GM13976 (cell line): ENCODE data around the gene GLB1L3.

Experiments
- DNase-seq: peaks from one replicate; pipeline ENCODE4 v3.0.0; 2012; ENCODE audit warnings: low spot score
- in situ Hi-C: fragments of 300-500 bp; cut with MboI; formaldehyde crosslinking; loops from one replicate; pipeline ENCODE4 v1.12.0; 2022; ENCODE audit warnings: low sequenced_read_pairs, mixed read lengths, inconsistent platforms; ENCODE audit not compliant: unreplicated experiment
- TF ChIP-seq, protein P1 (sequence below): IDR thresholded peaks from 2 replicates; pipeline ENCODE4 v1.5.1; 2012; ENCODE audit warnings: borderline replicate concordance, mild to moderate bottlenecking; ENCODE audit not compliant: insufficient read depth; ENCODE audit errors: extremely low read depth, missing control alignments, control extremely low read depth

GLB1L3 gene

DNA sequence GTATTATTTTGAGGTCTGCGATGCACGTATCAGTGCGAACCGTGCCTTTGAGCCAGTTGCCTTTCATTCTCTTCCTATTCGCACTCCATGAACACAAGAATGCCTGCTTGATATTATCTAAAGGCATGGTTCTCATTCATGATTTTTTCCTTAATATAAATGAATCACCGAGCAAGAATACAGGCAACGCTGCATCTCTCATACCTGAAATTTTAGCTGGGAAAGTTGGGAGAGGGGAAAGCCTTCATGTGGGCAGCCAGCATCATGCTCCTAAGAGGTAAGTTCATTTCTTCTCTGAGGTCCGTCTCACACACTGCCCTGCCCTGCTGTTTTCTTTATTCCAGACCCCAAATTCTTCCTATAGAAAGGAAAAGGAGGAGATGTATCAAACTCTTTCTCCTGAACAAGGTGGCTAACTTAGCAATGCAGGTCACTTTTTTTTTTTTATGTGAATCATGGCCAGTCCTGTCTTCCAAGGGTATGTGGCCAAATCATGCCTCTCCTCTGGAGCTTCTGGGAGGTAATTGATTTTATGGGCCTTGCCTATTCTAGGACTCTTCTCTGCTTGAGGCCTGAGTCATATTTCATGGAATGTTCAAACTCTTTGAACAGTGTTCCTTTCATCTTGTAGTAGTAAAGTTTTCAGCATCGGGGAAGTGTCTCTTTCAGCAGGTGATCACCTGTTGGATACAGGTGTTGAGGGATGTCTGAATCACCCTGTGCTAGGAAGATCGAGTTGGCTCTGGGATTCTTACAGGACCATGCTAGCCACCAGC is 58.8 kb downstream of the GLB1L3 start:
- in situ Hi-C loops: no loop called here
- no peak for DNase-seq
- TF ChIP-seq, protein P1, sequence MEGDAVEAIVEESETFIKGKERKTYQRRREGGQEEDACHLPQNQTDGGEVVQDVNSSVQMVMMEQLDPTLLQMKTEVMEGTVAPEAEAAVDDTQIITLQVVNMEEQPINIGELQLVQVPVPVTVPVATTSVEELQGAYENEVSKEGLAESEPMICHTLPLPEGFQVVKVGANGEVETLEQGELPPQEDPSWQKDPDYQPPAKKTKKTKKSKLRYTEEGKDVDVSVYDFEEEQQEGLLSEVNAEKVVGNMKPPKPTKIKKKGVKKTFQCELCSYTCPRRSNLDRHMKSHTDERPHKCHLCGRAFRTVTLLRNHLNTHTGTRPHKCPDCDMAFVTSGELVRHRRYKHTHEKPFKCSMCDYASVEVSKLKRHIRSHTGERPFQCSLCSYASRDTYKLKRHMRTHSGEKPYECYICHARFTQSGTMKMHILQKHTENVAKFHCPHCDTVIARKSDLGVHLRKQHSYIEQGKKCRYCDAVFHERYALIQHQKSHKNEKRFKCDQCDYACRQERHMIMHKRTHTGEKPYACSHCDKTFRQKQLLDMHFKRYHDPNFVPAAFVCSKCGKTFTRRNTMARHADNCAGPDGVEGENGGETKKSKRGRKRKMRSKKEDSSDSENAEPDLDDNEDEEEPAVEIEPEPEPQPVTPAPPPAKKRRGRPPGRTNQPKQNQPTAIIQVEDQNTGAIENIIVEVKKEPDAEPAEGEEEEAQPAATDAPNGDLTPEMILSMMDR: no peak

DNA sequence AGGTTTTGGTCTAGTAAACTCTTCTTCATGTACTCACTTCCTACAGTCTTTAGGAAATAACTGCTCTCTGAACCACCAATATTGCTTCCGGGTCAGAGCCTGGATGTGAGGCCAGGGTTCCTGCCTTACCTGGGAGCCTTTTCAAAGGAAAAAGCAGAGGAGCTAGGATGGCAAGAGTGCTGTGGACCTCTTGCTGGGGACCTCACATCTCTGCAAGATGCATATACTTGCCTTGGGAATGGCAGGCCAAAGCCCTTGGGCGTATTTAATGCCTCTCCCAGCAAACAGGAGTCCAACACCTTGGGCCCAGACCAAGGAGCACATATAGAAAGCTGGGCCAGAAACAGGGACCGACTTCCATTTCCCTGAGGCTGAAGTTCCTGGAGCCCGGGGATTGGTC is 60.9 kb downstream of the GLB1L3 start:
- DNase-seq: no peak
- in situ Hi-C loops: no loop called here
- TF ChIP-seq, protein P1: no peak

DNA sequence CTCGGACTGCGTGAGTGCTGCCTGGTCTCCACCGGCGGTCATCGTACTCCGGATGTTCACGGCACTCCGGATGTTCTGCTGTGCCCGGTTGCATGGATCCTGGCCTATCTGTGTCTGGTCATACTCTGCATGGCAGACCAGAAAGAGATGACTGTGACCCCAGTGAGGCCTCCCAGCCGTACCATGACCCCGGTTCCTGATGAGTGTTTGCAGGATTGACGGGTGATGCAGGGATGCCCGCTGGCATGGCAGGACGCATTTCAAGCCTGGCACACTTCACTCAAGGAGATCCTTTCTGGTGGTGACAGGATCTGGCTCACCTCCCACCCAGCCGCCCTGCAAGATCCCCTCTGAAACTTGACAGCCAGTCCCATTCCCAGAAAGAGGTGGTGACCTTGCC is 61.9 kb downstream of the GLB1L3 start:
- no peak for DNase-seq
- TF ChIP-seq, protein P1: no peak
- in situ Hi-C loops: no loop called here

DNA sequence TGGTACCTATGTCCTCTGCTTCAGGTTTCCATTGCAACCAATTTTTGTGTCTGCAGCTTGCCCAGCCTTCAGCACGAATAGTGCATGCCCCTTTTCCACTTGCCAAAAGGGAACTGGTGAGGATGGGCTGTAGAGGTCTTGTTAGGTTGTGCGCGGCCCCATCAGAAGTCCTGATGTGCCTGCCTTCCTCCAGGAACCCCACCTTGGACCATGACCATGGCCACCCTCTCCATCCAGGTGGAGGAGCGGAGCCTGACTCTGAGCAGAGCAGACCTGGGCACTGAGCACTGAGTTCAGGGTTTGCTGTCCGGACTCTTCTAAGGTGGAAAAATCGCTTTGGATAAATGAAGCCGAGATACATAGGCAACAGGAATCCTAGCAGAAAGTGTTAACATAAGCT is 62.5 kb downstream of the GLB1L3 start:
- TF ChIP-seq, protein P1: no peak
- no peak for DNase-seq
- in situ Hi-C loops: no loop called here

DNA sequence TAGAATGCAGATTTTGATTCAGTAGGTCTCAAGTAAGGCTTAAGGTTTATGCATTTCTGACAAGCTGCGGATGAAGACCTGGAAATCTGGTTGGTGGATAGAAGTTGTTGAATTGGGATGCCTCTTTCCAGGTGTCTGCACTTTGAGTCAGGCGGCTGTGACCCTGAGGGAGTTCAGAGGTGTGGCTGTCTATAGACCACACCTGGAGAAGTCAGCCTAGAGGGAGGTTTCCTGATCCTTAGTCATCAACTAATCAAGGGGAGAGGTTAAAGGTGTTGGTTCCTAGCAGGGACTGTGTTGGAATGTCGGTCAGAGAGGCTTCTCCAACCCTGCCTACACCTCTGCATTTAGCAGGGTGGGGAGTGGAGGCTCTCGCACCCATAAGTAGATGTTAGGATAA is 63.6 kb downstream of the GLB1L3 start:
- no peak for DNase-seq
- TF ChIP-seq, protein P1: no peak
- in situ Hi-C loops: no loop called here

DNA sequence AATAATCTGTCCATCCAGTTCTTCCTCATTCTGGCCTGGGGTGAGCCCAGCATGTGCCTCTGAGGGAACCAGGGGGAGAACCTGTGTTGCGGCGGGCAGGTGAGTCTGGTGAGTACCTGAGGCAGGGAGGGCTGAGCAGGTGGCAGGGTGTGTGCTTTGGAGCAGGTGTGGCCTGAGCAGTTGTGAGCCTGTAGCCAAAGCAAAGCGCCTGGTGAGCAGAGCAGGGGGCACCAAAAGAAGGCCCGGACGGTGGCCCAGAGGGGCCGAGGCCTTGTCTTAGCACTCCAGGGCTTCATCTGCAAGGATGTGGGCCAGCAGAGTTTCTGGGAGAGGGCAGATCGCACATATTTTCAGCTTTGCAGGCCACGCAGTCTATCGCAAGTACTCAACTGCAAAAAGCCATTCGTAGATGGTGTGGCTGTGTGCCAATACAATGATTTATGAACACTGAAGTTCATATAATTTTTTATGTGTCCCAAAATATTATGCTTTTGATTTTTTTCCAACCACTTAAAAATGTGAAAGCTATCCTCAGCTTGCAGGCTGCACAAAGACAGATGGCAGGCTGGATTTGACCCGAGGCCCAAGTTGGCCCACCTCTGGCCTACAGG is 64.3 kb downstream of the GLB1L3 start:
- TF ChIP-seq, protein P1: no peak
- DNase-seq: no peak
- in situ Hi-C loops: no loop called here
